GM21367 (cell line): ENCODE data around the gene GDPGP1.

Experiments
- ATAC-seq: cut with Tn5 transposase; IDR thresholded peaks from one replicate; pipeline ENCODE4 v1.9.1; 2021; ENCODE audit not compliant: unreplicated experiment

GDPGP1 gene

GRCh38 chr15:90225047-90225446 lies 9.0 kb upstream of the GDPGP1 start:
- no peak for ATAC-seq

- ATAC-seq, result no peak
Observed at GRCh38 chr15:90225504-90226234, 8.3 kb upstream of the GDPGP1 start.

GRCh38 chr15:90227336-90227735 lies 6.7 kb upstream of the GDPGP1 start:
- no peak for ATAC-seq

GRCh38 chr15:90227816-90228772 lies 5.9 kb upstream of the GDPGP1 start:
- ATAC-seq, result no peak

- ATAC-seq, result no peak
Observed at GRCh38 chr15:90228960-90229359, 5.0 kb upstream of the GDPGP1 start.

- no peak for ATAC-seq
Observed at GRCh38 chr15:90230071-90230494, 3.9 kb upstream of the GDPGP1 start.

- ATAC-seq, result no peak
Observed at GRCh38 chr15:90230610-90231009, 3.4 kb upstream of the GDPGP1 start.

DNA sequence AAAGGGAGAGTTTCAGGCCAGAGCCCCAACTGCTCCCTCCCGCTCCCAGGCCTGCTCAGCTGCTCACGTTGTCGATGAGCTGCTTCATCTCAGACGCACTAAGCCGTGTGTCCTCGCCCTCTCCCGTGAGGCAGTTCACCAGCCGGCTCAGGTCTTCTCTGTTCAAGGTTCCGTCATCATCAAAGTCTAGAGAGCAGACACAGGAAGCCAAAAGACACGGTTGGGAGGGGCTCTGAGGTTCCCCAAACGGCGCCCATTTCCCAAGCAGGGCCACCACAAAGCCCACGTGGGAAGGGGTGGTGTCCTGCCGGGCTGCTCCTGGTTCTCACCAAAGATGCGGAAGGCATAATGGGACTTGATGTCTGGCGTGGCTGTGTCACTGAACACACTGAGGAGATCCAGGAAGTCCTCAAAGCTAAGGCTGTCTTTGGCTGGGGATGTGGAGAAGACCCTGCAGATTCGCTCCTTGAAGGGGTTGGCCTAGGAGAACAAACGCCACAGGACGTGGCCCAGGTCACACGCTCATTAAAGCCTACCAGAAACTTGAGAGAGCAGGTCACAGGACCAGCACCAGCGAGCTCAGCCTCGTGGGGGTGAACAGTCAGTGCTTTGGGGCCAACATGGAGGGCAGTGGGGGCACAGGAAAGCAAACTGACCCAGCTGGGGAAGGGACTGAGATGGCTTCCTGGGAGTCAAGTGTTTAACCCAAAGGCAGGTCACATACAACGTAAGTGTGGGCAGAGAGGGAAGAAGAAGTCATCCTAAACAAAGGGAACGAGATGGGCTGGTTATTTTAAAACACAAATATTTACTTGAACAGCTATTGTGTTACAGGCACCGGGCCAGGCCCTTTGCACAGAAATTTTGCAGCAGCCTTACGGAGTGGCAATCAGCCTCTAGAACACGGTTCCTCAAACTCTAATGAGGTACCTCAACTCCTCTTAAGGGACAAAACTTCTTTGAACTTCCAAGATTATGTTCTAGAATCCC lies 2.7 kb upstream of the GDPGP1 start:
- ATAC-seq, result no peak

DNA sequence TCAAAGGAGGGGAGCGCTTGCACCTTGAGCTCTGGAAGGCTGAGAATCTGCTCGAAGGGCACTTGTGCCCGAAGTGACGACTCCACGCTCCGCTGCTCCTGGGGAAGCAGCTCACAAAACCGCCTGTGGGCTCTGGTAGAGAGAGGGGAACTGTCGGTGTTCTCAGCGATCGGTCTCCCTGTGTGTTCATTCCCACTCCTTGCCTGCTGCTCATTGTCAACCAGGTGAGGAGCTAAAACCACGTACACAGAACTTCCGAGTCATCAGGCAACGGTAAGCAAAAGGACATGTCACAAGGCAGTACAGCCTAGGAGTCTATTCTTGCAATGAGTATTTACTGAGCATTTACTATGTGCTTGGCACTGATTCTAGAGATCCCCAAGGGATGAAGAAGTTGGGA lies 1.8 kb upstream of the GDPGP1 start:
- ATAC-seq, result no peak

DNA sequence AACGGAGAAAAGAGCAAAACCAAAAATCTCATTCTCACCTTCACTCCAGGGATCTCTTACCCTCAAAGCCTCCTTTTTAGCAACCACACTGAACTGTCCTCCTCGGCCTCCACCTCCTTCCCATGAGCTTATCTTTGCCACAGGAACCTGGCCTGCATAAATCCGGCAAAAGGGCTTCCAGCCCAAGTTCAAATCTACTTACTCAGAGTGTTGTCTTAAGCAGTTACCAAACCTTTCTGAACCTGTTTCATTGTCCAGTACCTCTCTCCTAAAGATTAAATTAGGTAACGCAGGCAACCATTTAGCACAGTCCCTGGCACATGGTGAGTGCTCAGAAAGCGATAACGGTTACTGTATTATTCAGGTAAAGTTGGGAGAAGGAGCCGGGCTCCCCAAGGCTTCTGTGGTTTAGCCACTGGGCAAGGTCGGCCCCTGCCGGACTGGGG lies 1.0 kb upstream of the GDPGP1 start:
- no peak for ATAC-seq

- peak; percentile 75 for ATAC-seq
Observed at GRCh38 chr15:90233387-90234095, 468 bp upstream of the GDPGP1 start, which contains the start of gene CIB1. CIB1 (minus strand) TSS chr15:90233941; CDS start chr15:90233885, 56 bp downstream.

DNA sequence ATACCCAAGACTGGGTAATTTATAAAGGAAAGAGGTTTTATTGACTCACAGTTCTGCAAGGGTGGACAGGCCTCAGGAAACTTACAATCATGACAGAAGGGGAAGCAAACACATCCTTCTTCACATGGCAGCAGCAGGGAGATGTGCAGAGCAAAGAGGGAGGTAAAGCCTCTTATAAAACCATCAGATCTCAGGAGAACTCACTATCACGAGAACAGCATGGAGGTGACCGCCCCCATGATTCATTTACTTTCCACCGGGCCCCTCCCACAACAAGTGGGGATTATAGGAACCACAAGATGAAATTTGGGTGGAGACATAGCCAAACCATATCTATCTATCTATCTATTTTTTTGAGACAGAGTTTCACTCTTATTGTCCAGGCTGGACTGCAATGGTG lies 5.4 kb downstream of the GDPGP1 start:
- no peak for ATAC-seq

DNA sequence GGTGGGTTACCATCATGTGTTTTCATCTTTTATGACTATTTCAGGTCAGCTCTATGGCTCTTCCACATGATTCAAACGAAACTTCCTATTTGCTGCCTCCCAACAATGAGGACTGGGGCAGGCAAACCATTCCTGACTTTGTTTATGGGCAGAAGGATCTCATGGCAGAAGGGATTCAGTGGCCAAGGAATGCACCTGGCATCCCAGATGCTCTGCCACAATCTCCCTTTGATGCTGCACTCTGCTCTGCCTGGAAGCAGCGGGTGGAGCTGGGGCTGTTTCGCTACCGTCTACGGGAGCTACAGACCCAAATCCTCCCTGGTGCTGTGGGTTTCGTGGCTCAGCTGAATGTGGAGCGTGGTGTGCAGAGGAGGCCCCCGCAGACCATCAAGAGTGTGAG lies 6.8 kb downstream of the GDPGP1 start:
- ATAC-seq, result no peak

DNA sequence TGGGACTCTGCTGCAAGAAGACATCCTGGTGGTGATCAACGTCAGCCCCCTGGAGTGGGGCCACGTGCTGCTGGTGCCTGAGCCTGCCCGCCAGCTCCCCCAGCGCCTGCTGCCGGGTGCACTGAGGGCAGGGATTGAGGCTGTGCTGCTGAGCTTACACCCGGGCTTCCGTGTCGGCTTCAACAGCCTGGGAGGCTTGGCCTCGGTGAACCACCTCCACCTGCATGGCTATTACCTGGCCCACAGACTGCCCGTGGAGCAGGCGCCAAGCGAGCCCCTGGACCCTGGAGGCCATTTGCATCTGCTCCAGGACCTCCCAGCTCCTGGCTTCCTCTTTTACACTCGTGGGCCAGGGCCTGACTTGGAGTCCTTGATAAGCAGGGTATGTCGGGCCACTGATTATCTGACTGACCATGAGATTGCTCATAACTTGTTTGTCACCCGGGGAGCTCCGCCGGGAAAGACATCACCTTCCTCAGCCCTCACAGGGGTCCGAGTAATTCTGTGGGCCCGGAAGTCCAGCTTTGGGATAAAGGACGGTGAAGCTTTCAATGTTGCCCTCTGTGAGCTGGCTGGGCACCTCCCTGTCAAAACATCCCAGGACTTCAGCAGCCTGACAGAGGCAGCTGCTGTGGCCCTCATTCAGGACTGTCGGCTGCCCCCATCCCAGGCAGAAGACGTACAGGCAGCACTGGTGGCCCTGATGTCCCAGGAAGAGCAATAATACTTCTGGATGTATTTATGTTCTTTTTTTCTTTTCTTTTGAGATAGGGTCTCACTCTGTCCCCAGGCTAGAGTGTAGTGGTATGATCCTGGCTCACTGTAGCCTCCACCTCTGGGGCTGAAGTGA lies 7.6 kb downstream of the GDPGP1 start:
- ATAC-seq, result no peak

- ATAC-seq, result no peak
Observed at GRCh38 chr15:90243943-90244639, 10.1 kb downstream of the GDPGP1 start.

- no peak for ATAC-seq
Observed at GRCh38 chr15:90248789-90249202, 14.8 kb downstream of the GDPGP1 start.

- ATAC-seq, result no peak
Observed at GRCh38 chr15:90249203-90249863, 15.3 kb downstream of the GDPGP1 start, which contains the start of gene TTLL13. TTLL13 (plus strand) TSS chr15:90249556; CDS start chr15:90250631, 1,075 bp downstream.

- ATAC-seq, result no peak
Observed at GRCh38 chr15:90257776-90258175, 23.8 kb downstream of the GDPGP1 start.
